Measurements from ENCODE around the gene DACT2.
A peak's percentile ranks its signal among the peaks of the same experiment; 100 is the strongest.
"Not testable (repeated sequence)": the region's sequence is repeated elsewhere in the genome, so short reads cannot be mapped to it uniquely, and the experiment has no call there.

Gene DACT2

GRCh38 chr6:168318579-168319278 is 848 bp downstream of the DACT2 start:
- DNase-seq = no peak

GRCh38 chr6:168318090-168318489 is 1.5 kb downstream of the DACT2 start:
- DNase-seq = no peak

- no peak for DNase-seq
These were observed 4.0 kb downstream of the DACT2 start for GRCh38 chr6:168315596-168315995.

GRCh38 chr6:168314948-168315347 is 4.6 kb downstream of the DACT2 start:
- DNase-seq = no peak

GRCh38 chr6:168314021-168314420 is 5.6 kb downstream of the DACT2 start:
- DNase-seq = no peak

- no peak for DNase-seq
These were observed 6.1 kb downstream of the DACT2 start for GRCh38 chr6:168313431-168314011.

- not testable (repeated sequence) for DNase-seq
These were observed 7.5 kb downstream of the DACT2 start for GRCh38 chr6:168312125-168312507.

- DNase-seq = no peak
These were observed 8.0 kb downstream of the DACT2 start for GRCh38 chr6:168311410-168312124.

GRCh38 chr6:168310945-168311344 is 8.6 kb downstream of the DACT2 start:
- DNase-seq = no peak

- no peak for DNase-seq
These were observed 9.2 kb downstream of the DACT2 start for GRCh38 chr6:168310403-168310802.

- no peak for DNase-seq
These were observed 9.6 kb downstream of the DACT2 start for GRCh38 chr6:168309997-168310396.

GRCh38 chr6:168309183-168309582 is 10.4 kb downstream of the DACT2 start:
- DNase-seq = no peak

GRCh38 chr6:168308390-168309144 is 11.0 kb downstream of the DACT2 start:
- no peak for DNase-seq

- no peak for DNase-seq
These were observed 11.9 kb downstream of the DACT2 start for GRCh38 chr6:168307695-168308021.

GRCh38 chr6:168307015-168307694 is 12.4 kb downstream of the DACT2 start:
- DNase-seq = no peak

GRCh38 chr6:168305863-168306262 is 13.7 kb downstream of the DACT2 start:
- DNase-seq = no peak

GRCh38 chr6:168305096-168305749 is 14.4 kb downstream of the DACT2 start:
- no peak for DNase-seq

- no peak for DNase-seq
These were observed 14.9 kb downstream of the DACT2 start for GRCh38 chr6:168304752-168305015.

GRCh38 chr6:168303982-168304751 is 15.4 kb downstream of the DACT2 start:
- no peak for DNase-seq

GRCh38 chr6:168302534-168302933 is 17.0 kb downstream of the DACT2 start:
- no peak for DNase-seq

- DNase-seq = peak; percentile 88
These were observed 17.8 kb downstream of the DACT2 start for GRCh38 chr6:168301648-168302398.
